H9 (cell line): ENCODE data around the gene BMP2K. TPM values are rescaled to one million over a fixed set of nuclear protein-coding genes. Genes with fewer than 3 reads are reported as not detected.
A peak's percentile ranks its signal among the peaks of the same experiment; 100 is the strongest.

Experiments used
- DNase-seq: peaks from one replicate; pipeline ENCODE4 v3.0.0-alpha.2; 2017
- H2AFZ ChIP-seq: one replicate; pipeline ENCODE4 v1.6.1; 2013; ENCODE audit warnings: mild to moderate bottlenecking, low read length, control low read depth, moderate library complexity
- H2AK5ac ChIP-seq: 2 replicates; pipeline ENCODE4 v1.6.1; 2013; ENCODE audit warnings: low read length, control low read depth, mixed read lengths; ENCODE audit not compliant: insufficient read length
- H2BK120ac ChIP-seq: one replicate; pipeline ENCODE4 v1.6.1; 2013; ENCODE audit warnings: low read depth, mild to moderate bottlenecking, low read length, control low read depth, inconsistent platforms; ENCODE audit not compliant: poor library complexity, severe bottlenecking
- H2BK12ac ChIP-seq: 2 replicates; pipeline ENCODE4 v1.6.1; 2013; ENCODE audit warnings: low read length, control low read depth, mixed read lengths, low read depth; ENCODE audit not compliant: insufficient read length
- H2BK15ac ChIP-seq: 2 replicates; pipeline ENCODE4 v1.6.1; 2013; ENCODE audit warnings: low read depth, low read length, control low read depth
- H2BK20ac ChIP-seq: one replicate; pipeline ENCODE4 v1.6.1; 2013; ENCODE audit warnings: low read depth, mild to moderate bottlenecking, low read length, control low read depth, inconsistent platforms; ENCODE audit not compliant: poor library complexity, severe bottlenecking
- H2BK5ac ChIP-seq: 2 replicates; pipeline ENCODE4 v1.6.1; 2013; ENCODE audit warnings: low read length, control low read depth, mixed read lengths; ENCODE audit not compliant: insufficient read length
- H3K14ac ChIP-seq: 2 replicates; pipeline ENCODE4 v1.6.1; 2013; ENCODE audit warnings: low read length, control low read depth; ENCODE audit not compliant: insufficient read depth
- H3K18ac ChIP-seq: 2 replicates; pipeline ENCODE4 v1.6.1; 2013; ENCODE audit warnings: low read depth, mild to moderate bottlenecking, mixed read lengths, low read length, control low read depth; ENCODE audit not compliant: insufficient read length
- H3K23ac ChIP-seq: 2 replicates; pipeline ENCODE4 v1.6.1; 2013; ENCODE audit warnings: low read length, control low read depth, mixed read lengths, low read depth; ENCODE audit not compliant: insufficient read length
- H3K23me2 ChIP-seq: 2 replicates; pipeline ENCODE4 v1.6.1; 2013; ENCODE audit warnings: low read depth, mild to moderate bottlenecking, mixed read lengths, low read length, control low read depth; ENCODE audit not compliant: insufficient read length, poor library complexity, severe bottlenecking
- H3K27ac ChIP-seq: 2 replicates; pipeline ENCODE4 v1.5.1; 2013; ENCODE audit warnings: low read length, control low read depth, mixed read lengths, low read depth; ENCODE audit not compliant: insufficient read length
- H3K27me3 ChIP-seq: 2 replicates; pipeline ENCODE4 v1.6.1; 2013; ENCODE audit warnings: low read length, control low read depth, inconsistent platforms; ENCODE audit not compliant: insufficient read depth
- H3K4ac ChIP-seq: 2 replicates; pipeline ENCODE4 v1.6.1; 2013; ENCODE audit warnings: low read depth, mild to moderate bottlenecking, control low read depth, inconsistent platforms, low read length, moderate library complexity
- H3K4me1 ChIP-seq: 2 replicates; pipeline ENCODE4 v1.6.1; 2013; ENCODE audit warnings: low read length, control low read depth, inconsistent platforms; ENCODE audit not compliant: insufficient read depth
- H3K4me2 ChIP-seq: 2 replicates; pipeline ENCODE4 v1.6.1; 2013; ENCODE audit warnings: low read length, control low read depth, mixed read lengths; ENCODE audit not compliant: insufficient read length, insufficient read depth
- H3K56ac ChIP-seq: 2 replicates; pipeline ENCODE4 v1.6.1; 2013; ENCODE audit warnings: low read depth, mild to moderate bottlenecking, mixed read lengths, low read length, control low read depth; ENCODE audit not compliant: insufficient read length
- H3K79me1 ChIP-seq: 2 replicates; pipeline ENCODE4 v1.6.1; 2013; ENCODE audit warnings: low read depth, mild to moderate bottlenecking, moderate library complexity, low read length, control low read depth, inconsistent platforms; ENCODE audit not compliant: insufficient read depth, poor library complexity, severe bottlenecking
- H3K79me2 ChIP-seq: 2 replicates; pipeline ENCODE4 v1.6.1; 2013; ENCODE audit warnings: low read length, control low read depth, inconsistent platforms; ENCODE audit not compliant: insufficient read depth
- H3K9ac ChIP-seq: 2 replicates; pipeline ENCODE4 v1.6.1; 2013; ENCODE audit warnings: low read length, control low read depth, mixed read lengths; ENCODE audit not compliant: insufficient read length; ENCODE audit errors: extremely low read depth
- H3K9me3 ChIP-seq: one replicate; pipeline ENCODE4 v1.6.1; 2013; ENCODE audit warnings: low read depth, low read length, inconsistent platforms; ENCODE audit not compliant: control insufficient read depth
- H3T11ph ChIP-seq: one replicate; pipeline ENCODE4 v1.6.1; 2013; ENCODE audit warnings: mild to moderate bottlenecking, low read length, control low read depth, inconsistent platforms
- H4K20me1 ChIP-seq: one replicate; pipeline ENCODE4 v1.6.1; 2013; ENCODE audit not compliant: control insufficient read depth, insufficient read length, insufficient read depth
- H4K5ac ChIP-seq: 2 replicates; pipeline ENCODE4 v1.6.1; 2013; ENCODE audit warnings: low read depth, mild to moderate bottlenecking, mixed read lengths, low read length, control low read depth; ENCODE audit not compliant: insufficient read length
- H4K8ac ChIP-seq: replicated peaks from 2 replicates; pipeline ENCODE4 v1.6.1; 2013; ENCODE audit warnings: low read length, control low read depth, mixed read lengths, low read depth; ENCODE audit not compliant: insufficient read length
- H4K91ac ChIP-seq: 2 replicates; pipeline ENCODE4 v1.6.1; 2013; ENCODE audit warnings: low read depth, mild to moderate bottlenecking, moderate library complexity, mixed read lengths, low read length, control low read depth; ENCODE audit not compliant: insufficient read length
- H3K27ac Mint-ChIP-seq, 3 experiments: 2 replicates in 2 of 3; 3 replicates in 1 of 3; pipeline ENCODE4 v1.8.0; 2020 to 2021; ENCODE audit warnings: mixed read lengths in 3 of 3, mild to moderate bottlenecking in 1 of 3, moderate library complexity in 1 of 3
- H3K27me3 Mint-ChIP-seq: 2 replicates; pipeline ENCODE4 v1.8.0; 2021; ENCODE audit warnings: low read depth, mild to moderate bottlenecking, moderate library complexity, mixed read lengths
- H3K36me3 Mint-ChIP-seq, 3 experiments: 2 replicates in 2 of 3; 3 replicates in 1 of 3; pipeline ENCODE4 v1.8.0; 2020 to 2021; ENCODE audit warnings: low read depth in 3 of 3, mixed read lengths in 3 of 3; ENCODE audit not compliant: insufficient read depth in 1 of 3
- H3K4me1 Mint-ChIP-seq, 2 experiments: 2 replicates each; pipeline ENCODE4 v1.8.0; 2020; ENCODE audit warnings: mixed read lengths in 2 of 2
- H3K4me3 Mint-ChIP-seq, 2 experiments: 2 replicates in 1 of 2; 3 replicates in 1 of 2; pipeline ENCODE4 v1.8.0; 2020 to 2021; ENCODE audit warnings: mild to moderate bottlenecking in 2 of 2, mixed read lengths in 2 of 2, moderate library complexity in 1 of 2
- H3K9me3 Mint-ChIP-seq, 2 experiments: 2 replicates in 1 of 2; 3 replicates in 1 of 2; pipeline ENCODE4 v1.8.0; 2020; ENCODE audit warnings: mild to moderate bottlenecking in 2 of 2, mixed read lengths in 2 of 2, moderate library complexity in 1 of 2
- CTCF ChIP-seq: fragments of 200-600 bp; sonication (generic); conservative IDR thresholded peaks from 3 replicates; pipeline ENCODE4 v1.8.0; 2021; ENCODE audit warnings: antibody characterized with exemption, mild to moderate bottlenecking
- WGBS: extraction: QIAGEN DNeasy Blood & Tissue Kit; methylation state at CpG from one replicate; pipeline ENCODE4 v1.1.7; 2013; ENCODE audit warnings: missing lambda C conversion rate, low lambda C conversion rate, mixed read lengths; ENCODE audit not compliant: insufficient read length; ENCODE audit errors: extremely low coverage; 5-methylcytosine and 5-hydroxymethylcytosine counted together
- total RNA-seq: library from RNA; stranded (reverse); gene quantifications from 2 replicates; pipeline ENCODE4 v1.2.1, GENCODE V29; 2021

The BMP2K gene
- total RNA-seq, 1 experiment from 2014 or later: 26.4 TPM

GRCh38 chr4:78951862-78952472 lies 175.8 kb downstream of the BMP2K start:
- no peaks in the 10 kb centered on the region for H3K4me1 ChIP-seq
- H3K56ac ChIP-seq: no peak overlapping the region
- no peak overlapping the region for H3K9ac ChIP-seq
- no peak overlapping the region for H2BK12ac ChIP-seq
- H4K20me1 ChIP-seq: no peaks in the 10 kb centered on the region
- DNase-seq: no peak
- peak; percentile 84 for TF ChIP-seq CTCF
- no peaks in the 10 kb centered on the region for H3K23me2 ChIP-seq
- H2AFZ ChIP-seq: no peak overlapping the region
- no peak overlapping the region for H2AK5ac ChIP-seq
- H4K8ac ChIP-seq: no peak overlapping the region
- no peak overlapping the region for H2BK5ac ChIP-seq
- Mint-ChIP-seq H3K27ac (no peak overlapping the region), H3K4me1 (no peaks in the 10 kb centered on the region), H3K27me3 (peaks cover 5% of the 10 kb centered on the region; the same call in 1 of the 2 replicates), H3K9me3 (no peaks in the 10 kb centered on the region), H3K4me3 (no peak overlapping the region), H3K36me3 (no peaks in the 10 kb centered on the region)
- H3K79me1 ChIP-seq: no peaks in the 10 kb centered on the region
- WGBS: no CpG with 5 or more reads among the region's 3 CpGs
- H4K5ac ChIP-seq: no peak overlapping the region
- no peak overlapping the region for H4K91ac ChIP-seq
- H3T11ph ChIP-seq: no peak overlapping the region
- H2BK20ac ChIP-seq: no peak overlapping the region
- no peaks in the 10 kb centered on the region for H3K27me3 ChIP-seq
- no peak overlapping the region for H2BK120ac ChIP-seq
- no peaks in the 10 kb centered on the region for H3K9me3 ChIP-seq
- no peaks in the 10 kb centered on the region for H3K79me2 ChIP-seq
- H2BK15ac ChIP-seq: no peak overlapping the region
- H3K27ac ChIP-seq: no peak overlapping the region
- no peak overlapping the region for H3K4ac ChIP-seq
- no peak overlapping the region for H3K23ac ChIP-seq
- H3K4me2 ChIP-seq: no peak overlapping the region
- H3K18ac ChIP-seq: no peak overlapping the region
- no peak overlapping the region for H3K14ac ChIP-seq
